HG03460 (cell line): Measurements from ENCODE around the gene RDH5.
"Not testable (repeated sequence)": the region's sequence is repeated elsewhere in the genome, so short reads cannot be mapped to it uniquely, and the experiment has no call there.

Experiments
- ATAC-seq: cut with Tn5 transposase; IDR thresholded peaks from one replicate; pipeline ENCODE4 v1.9.1; 2021; ENCODE audit not compliant: unreplicated experiment

The RDH5 gene

GRCh38 chr12:55744340-55745030 is 24.3 kb downstream of the RDH5 start:
- no peak for ATAC-seq

- no peak for ATAC-seq
Observed at GRCh38 chr12:55745361-55746173, 25.4 kb downstream of the RDH5 start.

GRCh38 chr12:55746174-55746912 is 26.1 kb downstream of the RDH5 start:
- no peak for ATAC-seq

- no peak for ATAC-seq
Observed at GRCh38 chr12:55746913-55747231, 26.7 kb downstream of the RDH5 start.

- ATAC-seq = no peak
Observed at GRCh38 chr12:55748230-55748993, 28.2 kb downstream of the RDH5 start.

- ATAC-seq = no peak
Observed at GRCh38 chr12:55755246-55755645, 35.1 kb downstream of the RDH5 start.

GRCh38 chr12:55757701-55758100 is 37.5 kb downstream of the RDH5 start:
- ATAC-seq = no peak

GRCh38 chr12:55758575-55758974 is 38.4 kb downstream of the RDH5 start:
- ATAC-seq = not testable (repeated sequence)

- ATAC-seq = no peak
Observed at GRCh38 chr12:55760663-55761062, 40.5 kb downstream of the RDH5 start.

GRCh38 chr12:55762646-55763045 is 42.5 kb downstream of the RDH5 start:
- ATAC-seq = no peak

- no peak for ATAC-seq
Observed at GRCh38 chr12:55765736-55766290, 45.6 kb downstream of the RDH5 start.

- no peak for ATAC-seq
Observed at GRCh38 chr12:55767156-55767555, 47.0 kb downstream of the RDH5 start.

- ATAC-seq = no peak
Observed at GRCh38 chr12:55771736-55772135, 51.5 kb downstream of the RDH5 start.
